Skeletal muscle cell (primary cell): Measurements from ENCODE around the gene SLF1.

ENCODE experiments used
- DNase-seq: peaks from one replicate; pipeline ENCODE4 v3.0.0-alpha.2; 2010; ENCODE audit warnings: low read depth
- H3K4me3 ChIP-seq: 2 replicates; pipeline ENCODE4 v1.5.1; 2011; ENCODE audit warnings: low read depth, mild to moderate bottlenecking, control low read depth, low read length, moderate library complexity

The SLF1 gene

GRCh38 chr5:94658272-94658671 is 39.8 kb downstream of the SLF1 start:
- no peak for DNase-seq

GRCh38 chr5:94660506-94660905 is 42.0 kb downstream of the SLF1 start:
- H3K4me3 ChIP-seq = no peak overlapping the region
- no peak for DNase-seq

More at GRCh38 chr5:94658272-94658671, 39.8 kb downstream of the SLF1 start:
- no peak overlapping the region for H3K4me3 ChIP-seq

- no peak overlapping the region for H3K4me3 ChIP-seq
- no peak for DNase-seq
These were observed 42.6 kb downstream of the SLF1 start for GRCh38 chr5:94661086-94661485.

- no peak for DNase-seq
These were observed 49.5 kb downstream of the SLF1 start for GRCh38 chr5:94667937-94668336.

GRCh38 chr5:94670726-94671125 is 52.3 kb downstream of the SLF1 start:
- no peak for DNase-seq
- no peak overlapping the region for H3K4me3 ChIP-seq

More at GRCh38 chr5:94667937-94668336, 49.5 kb downstream of the SLF1 start:
- H3K4me3 ChIP-seq = no peak overlapping the region

- DNase-seq = no peak
- no peak overlapping the region for H3K4me3 ChIP-seq
These were observed 54.3 kb downstream of the SLF1 start for GRCh38 chr5:94672746-94673145.

GRCh38 chr5:94674490-94675382 is 56.3 kb downstream of the SLF1 start:
- no peak for DNase-seq
- H3K4me3 ChIP-seq = no peak overlapping the region

GRCh38 chr5:94675965-94676618 is 57.6 kb downstream of the SLF1 start:
- DNase-seq = no peak
- no peak overlapping the region for H3K4me3 ChIP-seq

- no peak overlapping the region for H3K4me3 ChIP-seq
- no peak for DNase-seq
These were observed 64.5 kb downstream of the SLF1 start for GRCh38 chr5:94682814-94683520.

GRCh38 chr5:94689908-94690307 is 71.4 kb downstream of the SLF1 start:
- H3K4me3 ChIP-seq = no peak overlapping the region
- DNase-seq = no peak

GRCh38 chr5:94690778-94691177 is 72.3 kb downstream of the SLF1 start:
- no peak for DNase-seq

GRCh38 chr5:94691291-94691690 is 72.8 kb downstream of the SLF1 start:
- no peak for DNase-seq

More at GRCh38 chr5:94690778-94691177, 72.3 kb downstream of the SLF1 start:
- no peak overlapping the region for H3K4me3 ChIP-seq

GRCh38 chr5:94691949-94692348 is 73.5 kb downstream of the SLF1 start:
- no peak overlapping the region for H3K4me3 ChIP-seq
- peak; percentile 78 for DNase-seq

More at GRCh38 chr5:94691291-94691690, 72.8 kb downstream of the SLF1 start:
- no peak overlapping the region for H3K4me3 ChIP-seq

- H3K4me3 ChIP-seq = no peak overlapping the region
- no peak for DNase-seq
These were observed 74.1 kb downstream of the SLF1 start for GRCh38 chr5:94692581-94692980.

- no peak overlapping the region for H3K4me3 ChIP-seq
- DNase-seq = peak; percentile 72
These were observed 74.8 kb downstream of the SLF1 start for GRCh38 chr5:94693043-94693822.

- no peak overlapping the region for H3K4me3 ChIP-seq
- no peak for DNase-seq
These were observed 75.4 kb downstream of the SLF1 start for GRCh38 chr5:94693845-94694370.

GRCh38 chr5:94694671-94695070 is 76.2 kb downstream of the SLF1 start:
- no peak for DNase-seq
- no peak overlapping the region for H3K4me3 ChIP-seq

- no peak for DNase-seq
- no peak overlapping the region for H3K4me3 ChIP-seq
These were observed 79.7 kb downstream of the SLF1 start for GRCh38 chr5:94698197-94698596.

- no peak for DNase-seq
- H3K4me3 ChIP-seq = no peak overlapping the region
These were observed 81.1 kb downstream of the SLF1 start for GRCh38 chr5:94699562-94699961.
